CD4-positive, alpha-beta T cell (primary cell): ENCODE measurements around the gene SSH2. TPM values are rescaled to one million over a fixed set of nuclear protein-coding genes. Genes with fewer than 3 reads are reported as not detected.

Experiments
- ATAC-seq: fragments of 200-7000 bp; cut with Tn5 transposase; one replicate; pipeline ENCODE4 v1.10.0; 2022; ENCODE audit warnings: mild to moderate bottlenecking; ENCODE audit not compliant: poor library complexity
- CTCF ChIA-PET: fragments of 350-600 bp; sonication (Branson Sonifier 250); formaldehyde crosslinking; loops from one replicate; lab custom pipeline; 2021; ENCODE audit warnings: antibody characterized with exemption, inconsistent platforms; lab: Charles Lee
- POLR2A ChIA-PET: fragments of 350-600 bp; sonication (Branson Sonifier 250); formaldehyde crosslinking; loops from one replicate; lab custom pipeline; 2021; ENCODE audit warnings: antibody characterized with exemption, inconsistent platforms; lab: Charles Lee
- DNase-seq, 14 experiments: peaks; one replicate each; pipeline ENCODE4 v3.0.0-alpha.2; 2013 to 2020; ENCODE audit warnings: mixed read lengths in 2 of 14
- H3K27ac ChIP-seq, 2 donors: one replicate each; pipeline versions ENCODE4 v1.5.1 to v1.7.0; 2013; ENCODE audit warnings: low read length in 2 of 2, low read depth in 1 of 2, mild to moderate bottlenecking in 1 of 2
- H3K27me3 ChIP-seq, 2 experiments: 1 replicate in 1 of 2; 2 replicates in 1 of 2; pipeline versions ENCODE4 v1.6.1 to v1.7.0; 2013; ENCODE audit warnings: low read length in 2 of 2, control low read depth in 1 of 2, mild to moderate bottlenecking in 1 of 2, moderate library complexity in 1 of 2; ENCODE audit not compliant: insufficient read depth in 2 of 2, control insufficient read depth in 1 of 2
- H3K36me3 ChIP-seq: one replicate; pipeline ENCODE4 v1.6.1; 2013; ENCODE audit warnings: low read length, control low read depth; ENCODE audit not compliant: insufficient read depth
- H3K4me1 ChIP-seq: one replicate; pipeline ENCODE4 v1.6.1; 2013; ENCODE audit warnings: low read length, control low read depth; ENCODE audit not compliant: insufficient read depth
- H3K4me3 ChIP-seq: one replicate; pipeline ENCODE4 v1.5.1; 2013; ENCODE audit warnings: mild to moderate bottlenecking, low read length, moderate library complexity
- H3K9me3 ChIP-seq, 2 experiments: 1 replicate in 1 of 2; 2 replicates in 1 of 2; pipeline versions ENCODE4 v1.6.1 to v1.7.0; 2013; ENCODE audit warnings: low read length in 2 of 2, mild to moderate bottlenecking in 2 of 2, control low read depth in 1 of 2, moderate library complexity in 1 of 2; ENCODE audit not compliant: control insufficient read depth in 1 of 2, insufficient read depth in 1 of 2
- H3K27ac Mint-ChIP-seq: one replicate; pipeline ENCODE4 v1.8.0; 2020; ENCODE audit warnings: mixed read lengths
- H3K27me3 Mint-ChIP-seq: one replicate; pipeline ENCODE4 v1.8.0; 2021; ENCODE audit warnings: mixed read lengths
- H3K36me3 Mint-ChIP-seq: one replicate; pipeline ENCODE4 v1.8.0; 2021; ENCODE audit warnings: low read depth, mixed read lengths
- H3K4me1 Mint-ChIP-seq: one replicate; pipeline ENCODE4 v1.8.0; 2021; ENCODE audit warnings: low read depth, mixed read lengths
- H3K4me3 Mint-ChIP-seq: one replicate; pipeline ENCODE4 v1.8.0; 2020; ENCODE audit warnings: mild to moderate bottlenecking, mixed read lengths
- H3K9me3 Mint-ChIP-seq: one replicate; pipeline ENCODE4 v1.8.0; 2020; ENCODE audit warnings: mixed read lengths
- intact Hi-C, 2 experiments: fragments of 100-400 bp; cut with DNase I in 1 of 2; cut with micrococcal nuclease in 1 of 2; formaldehyde crosslinking; loops; one replicate each; pipeline versions ENCODE4 v1.15.1 to v1.9.0; 2023 to 2025; cut with DNase I, micrococcal nuclease
- total RNA-seq, 174 experiments: library from RNA in 2 of 174; stranded (reverse) in 2 of 174; gene quantifications; one replicate each; pipeline ENCODE4 v1.2.3 and lab custom pipeline; 2021 to 2026
- TF ChIP-seq, protein P1 (sequence below): fragments of 200-600 bp; IDR thresholded peaks from one replicate; pipeline ENCODE4 v1.8.0; 2022; ENCODE audit warnings: antibody characterized with exemption, mild to moderate bottlenecking

The SSH2 gene
- total RNA-seq, 2 experiments from 2014 or later = 73.4 to 81.5 TPM

- Mint-ChIP-seq H3K9me3 (no peaks in the 10 kb centered on the region), H3K36me3 (peaks cover 74% of the 10 kb centered on the region), H3K4me3 (no peak overlapping the region), H3K27ac (no peak overlapping the region), H3K4me1 (peaks cover 22% of the 10 kb centered on the region), H3K27me3 (no peaks in the 10 kb centered on the region)
- no peak for ATAC-seq
- H3K9me3 ChIP-seq = no peaks in the 10 kb centered on the region
- peaks cover 48% of the 10 kb centered on the region for H3K36me3 ChIP-seq
- no peak overlapping the region for H3K27ac ChIP-seq
- intact Hi-C loops = no loop called here
- TF ChIP-seq, protein P1, sequence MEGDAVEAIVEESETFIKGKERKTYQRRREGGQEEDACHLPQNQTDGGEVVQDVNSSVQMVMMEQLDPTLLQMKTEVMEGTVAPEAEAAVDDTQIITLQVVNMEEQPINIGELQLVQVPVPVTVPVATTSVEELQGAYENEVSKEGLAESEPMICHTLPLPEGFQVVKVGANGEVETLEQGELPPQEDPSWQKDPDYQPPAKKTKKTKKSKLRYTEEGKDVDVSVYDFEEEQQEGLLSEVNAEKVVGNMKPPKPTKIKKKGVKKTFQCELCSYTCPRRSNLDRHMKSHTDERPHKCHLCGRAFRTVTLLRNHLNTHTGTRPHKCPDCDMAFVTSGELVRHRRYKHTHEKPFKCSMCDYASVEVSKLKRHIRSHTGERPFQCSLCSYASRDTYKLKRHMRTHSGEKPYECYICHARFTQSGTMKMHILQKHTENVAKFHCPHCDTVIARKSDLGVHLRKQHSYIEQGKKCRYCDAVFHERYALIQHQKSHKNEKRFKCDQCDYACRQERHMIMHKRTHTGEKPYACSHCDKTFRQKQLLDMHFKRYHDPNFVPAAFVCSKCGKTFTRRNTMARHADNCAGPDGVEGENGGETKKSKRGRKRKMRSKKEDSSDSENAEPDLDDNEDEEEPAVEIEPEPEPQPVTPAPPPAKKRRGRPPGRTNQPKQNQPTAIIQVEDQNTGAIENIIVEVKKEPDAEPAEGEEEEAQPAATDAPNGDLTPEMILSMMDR = no peak
- ChIA-PET POLR2A (no interaction called here), CTCF (no interaction called here)
- H3K4me3 ChIP-seq = no peak overlapping the region
- H3K4me1 ChIP-seq = no peaks in the 10 kb centered on the region
- H3K27me3 ChIP-seq = no peaks in the 10 kb centered on the region
- DNase-seq = no peak
These were observed 236.3 kb downstream of the SSH2 start for GRCh38 chr17:29693751-29694150.

GRCh38 chr17:29687596-29687995 lies 242.4 kb downstream of the SSH2 start:
- ChIA-PET CTCF (interaction anchor here (1.0 kb wide), 1 partner anchor 48 kb away, joined by 3 read pairs; no protein-coding TSS in a partner anchor), POLR2A (no interaction called here)
- Mint-ChIP-seq H3K4me3 (no peak overlapping the region), H3K9me3 (no peaks in the 10 kb centered on the region), H3K36me3 (peaks cover 68% of the 10 kb centered on the region), H3K27me3 (no peaks in the 10 kb centered on the region), H3K27ac (no peak overlapping the region), H3K4me1 (peaks cover 19% of the 10 kb centered on the region)
- ATAC-seq (no peak), DNase-seq (no peak)
- Histone ChIP-seq H3K27ac (no peak overlapping the region), H3K9me3 (no peaks in the 10 kb centered on the region), H3K36me3 (peaks cover 35% of the 10 kb centered on the region), H3K4me3 (no peak overlapping the region), H3K4me1 (no peaks in the 10 kb centered on the region), H3K27me3 (no peaks in the 10 kb centered on the region)
- intact Hi-C loops = no loop called here
- TF ChIP-seq, protein P1 = no peak

- TF ChIP-seq, protein P1 = no peak
- peaks cover 24% of the 10 kb centered on the region for H3K4me1 Mint-ChIP-seq
- no peaks in the 10 kb centered on the region for H3K9me3 Mint-ChIP-seq
- no peaks in the 10 kb centered on the region for H3K27me3 Mint-ChIP-seq
- no peak overlapping the region for H3K27ac Mint-ChIP-seq
- Histone ChIP-seq H3K27ac (no peak overlapping the region), H3K36me3 (peaks cover 35% of the 10 kb centered on the region), H3K27me3 (no peaks in the 10 kb centered on the region), H3K4me3 (no peak overlapping the region), H3K9me3 (no peaks in the 10 kb centered on the region), H3K4me1 (peaks cover 4% of the 10 kb centered on the region)
- ATAC-seq = no peak
- H3K36me3 Mint-ChIP-seq = peaks cover 71% of the 10 kb centered on the region
- H3K4me3 Mint-ChIP-seq = no peak overlapping the region
- CTCF ChIA-PET = interaction anchor here (1.0 kb wide), 1 partner anchor 48 kb away, joined by 3 read pairs; no protein-coding TSS in a partner anchor
- intact Hi-C loops = no loop called here
- no peak for DNase-seq
- POLR2A ChIA-PET = no interaction called here
These were observed 242.9 kb downstream of the SSH2 start for GRCh38 chr17:29686993-29687590.
